NCI-H1694 (cell line): Measurements from ENCODE around the gene ALDH9A1.
"Not testable (repeated sequence)": the region's sequence is repeated elsewhere in the genome, so short reads cannot be mapped to it uniquely, and the experiment has no call there.

Experiments
- DNase-seq: peaks from one replicate; lab custom pipeline; 2025; lab: John Stamatoyannopoulos, UW

Gene ALDH9A1

DNA sequence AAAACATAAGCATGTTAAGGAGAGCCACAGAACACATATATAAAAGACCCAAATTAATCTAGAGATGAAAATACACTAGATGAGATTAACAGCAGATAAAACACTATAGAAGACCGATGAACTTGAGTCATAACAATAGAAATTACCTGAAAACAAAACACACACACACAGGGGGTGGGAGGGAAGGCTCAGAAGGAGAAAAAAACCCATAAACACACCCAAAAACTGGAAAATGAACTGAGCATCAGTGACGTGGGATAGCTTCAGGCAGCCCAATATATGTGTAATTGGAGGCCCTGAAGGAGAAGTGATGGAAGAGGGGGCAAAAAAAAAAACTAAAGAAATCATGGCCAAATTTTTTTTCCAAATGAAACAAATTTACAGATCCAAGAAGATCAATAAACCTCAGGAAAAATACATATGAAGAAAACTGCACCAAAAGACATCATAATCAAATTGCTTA lies 11.4 kb downstream of the ALDH9A1 start:
- DNase-seq, result no peak

DNA sequence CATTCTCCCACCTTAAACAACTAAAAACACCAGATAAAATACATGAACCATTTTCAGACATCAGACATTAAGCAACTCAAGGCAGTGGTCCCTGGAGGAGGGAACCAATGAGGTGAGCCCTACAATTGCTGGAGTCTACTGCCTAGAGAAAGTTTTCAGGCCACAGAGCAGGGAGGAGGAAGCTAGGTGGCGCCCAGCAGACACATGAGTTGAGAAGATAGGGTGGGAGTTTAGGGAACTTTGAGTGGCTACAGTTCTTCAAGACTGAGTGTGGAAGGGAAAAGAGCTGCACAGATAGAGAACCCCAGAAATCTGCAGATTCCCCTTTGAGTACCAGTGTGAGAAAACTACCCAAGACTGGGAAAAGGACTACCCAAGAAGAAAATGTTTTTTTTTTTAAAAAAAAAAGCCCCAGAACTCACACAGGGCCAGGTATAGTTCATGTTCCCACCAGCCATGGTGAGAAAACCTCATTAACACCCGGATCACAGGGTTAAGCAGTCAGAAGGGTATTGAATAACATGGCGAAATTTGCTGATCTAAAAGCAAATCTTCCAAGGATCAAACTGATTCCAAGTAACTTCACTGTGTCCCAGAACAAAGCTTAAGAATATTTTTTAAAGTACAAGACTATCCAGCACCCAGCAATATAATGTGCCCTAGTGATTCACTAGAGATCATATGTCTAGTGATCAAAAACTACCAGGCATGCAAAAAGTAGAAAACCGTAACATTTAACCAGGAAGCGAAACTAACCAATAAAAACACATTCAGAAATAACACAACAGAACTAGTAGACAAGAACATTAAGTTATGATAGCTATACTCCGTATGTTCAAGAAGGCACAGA lies 12.0 kb downstream of the ALDH9A1 start:
- DNase-seq, result no peak

DNA sequence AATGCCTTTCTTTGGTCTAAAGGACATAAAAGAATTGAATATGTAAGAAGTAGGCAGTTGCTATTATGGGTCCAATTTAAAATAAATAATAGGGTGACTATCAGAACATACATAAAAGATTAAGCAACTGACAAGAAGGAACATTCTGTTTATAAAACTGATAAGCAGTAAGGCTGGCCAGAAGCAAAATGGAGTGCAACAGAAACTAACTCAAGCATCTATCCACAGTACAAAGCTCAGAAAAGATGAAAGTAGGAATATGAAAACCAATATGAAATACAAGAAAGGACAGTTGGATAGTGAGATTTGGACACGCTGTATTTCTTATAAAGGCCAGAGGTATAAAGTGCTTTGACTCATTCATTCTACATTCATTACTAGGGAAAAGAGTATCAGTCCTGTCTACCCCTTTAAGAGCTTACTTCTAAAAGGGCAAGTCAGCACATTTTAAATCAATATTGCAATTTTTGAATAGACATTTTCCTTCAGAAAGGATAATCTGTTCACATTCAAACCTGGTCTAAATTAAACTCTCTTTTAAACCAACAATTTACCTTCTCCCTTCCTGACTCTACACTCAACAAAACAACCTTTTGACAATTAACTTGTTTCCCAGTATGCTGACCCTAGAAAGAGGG lies 14.4 kb downstream of the ALDH9A1 start:
- no peak for DNase-seq

DNA sequence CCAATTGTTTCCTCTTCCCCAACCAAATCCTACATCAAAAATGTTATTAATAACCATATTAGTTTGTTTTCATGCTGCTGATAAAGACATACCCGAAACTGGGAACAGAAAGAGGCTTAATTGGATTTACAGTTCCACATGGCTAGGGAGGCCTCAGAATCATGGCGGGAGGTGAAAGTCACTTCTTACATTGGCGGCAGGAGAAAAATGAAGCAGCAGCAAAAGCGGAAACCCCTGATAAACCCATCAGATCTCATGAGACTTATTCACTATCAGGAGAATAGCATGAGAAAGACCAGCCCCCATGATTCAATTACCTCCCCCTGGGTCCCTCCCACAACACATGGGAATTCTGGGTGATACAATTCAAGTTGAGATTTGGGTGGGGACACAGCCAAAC lies 17.6 kb downstream of the ALDH9A1 start:
- DNase-seq, result not testable (repeated sequence)

DNA sequence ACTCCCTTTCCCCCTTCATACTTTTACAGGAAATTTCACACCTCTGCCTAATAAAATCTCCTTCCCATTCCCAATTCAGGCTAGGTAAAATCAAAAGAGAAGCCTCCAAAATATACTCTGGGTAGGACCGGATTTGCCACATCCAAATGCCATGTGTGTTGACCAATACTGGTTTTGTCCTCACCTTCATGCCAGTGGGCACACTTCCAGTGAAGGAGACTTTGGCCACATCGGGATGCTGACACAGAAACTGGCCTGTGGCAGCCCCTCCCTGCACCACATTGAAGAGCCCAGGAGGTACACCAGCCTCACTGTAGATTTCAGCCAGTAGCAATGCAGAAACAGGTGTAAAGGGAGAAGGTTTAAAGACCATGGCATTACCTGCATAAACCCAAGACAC lies 18.1 kb downstream of the ALDH9A1 start:
- DNase-seq, result no peak

DNA sequence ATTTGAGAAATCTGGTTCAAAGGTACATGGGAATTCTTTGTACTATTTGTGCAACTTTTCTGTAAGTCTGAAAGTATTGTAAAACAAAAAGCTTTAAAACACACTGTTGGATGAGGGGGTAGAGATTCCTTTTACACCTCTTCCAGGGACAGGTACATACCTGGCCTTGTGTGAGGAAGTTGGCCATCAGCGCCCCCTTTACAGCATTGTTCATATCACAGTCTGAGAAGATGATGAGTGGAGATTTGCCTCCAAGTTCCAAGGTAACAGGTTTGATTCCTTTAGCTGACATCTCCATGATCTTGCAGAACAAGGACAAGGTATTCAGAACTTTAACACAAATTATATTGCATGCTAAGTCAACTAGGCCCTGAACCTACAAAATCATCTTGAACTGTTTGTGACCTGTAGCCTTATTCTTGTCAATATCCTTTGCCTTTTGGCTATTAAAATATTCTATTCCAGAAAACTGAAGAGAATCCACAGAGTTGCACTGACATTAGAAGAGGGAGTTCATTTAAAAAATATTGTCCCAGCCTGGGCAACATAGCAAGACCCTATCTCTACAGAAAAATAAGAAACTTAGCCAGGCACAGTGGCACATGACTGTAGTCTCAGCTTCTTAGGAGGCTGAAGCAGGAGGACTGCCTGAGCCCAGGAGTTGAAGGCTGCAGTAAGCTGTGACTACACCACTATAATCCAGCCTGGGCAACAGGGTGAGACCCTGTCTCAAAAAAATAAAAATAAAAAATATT lies 18.9 kb downstream of the ALDH9A1 start:
- no peak for DNase-seq

DNA sequence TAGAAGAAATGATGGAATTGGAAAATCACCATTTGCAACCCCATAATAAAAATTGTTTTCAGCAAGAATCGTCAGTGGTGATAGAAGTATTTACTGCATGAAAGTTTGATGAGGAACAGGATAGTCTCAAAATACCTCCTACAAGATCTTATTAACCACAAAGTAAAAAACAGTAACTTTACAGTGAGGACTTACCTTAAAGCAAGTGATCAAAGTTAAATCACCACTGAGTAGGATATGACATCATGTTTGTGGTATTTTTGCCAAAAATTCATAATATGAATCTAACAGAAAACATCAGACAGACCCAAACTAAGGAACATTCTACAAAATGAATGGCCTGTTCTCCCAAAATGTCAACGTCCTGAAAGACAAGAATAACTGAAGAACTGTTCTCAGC lies 19.9 kb downstream of the ALDH9A1 start:
- DNase-seq, result no peak

DNA sequence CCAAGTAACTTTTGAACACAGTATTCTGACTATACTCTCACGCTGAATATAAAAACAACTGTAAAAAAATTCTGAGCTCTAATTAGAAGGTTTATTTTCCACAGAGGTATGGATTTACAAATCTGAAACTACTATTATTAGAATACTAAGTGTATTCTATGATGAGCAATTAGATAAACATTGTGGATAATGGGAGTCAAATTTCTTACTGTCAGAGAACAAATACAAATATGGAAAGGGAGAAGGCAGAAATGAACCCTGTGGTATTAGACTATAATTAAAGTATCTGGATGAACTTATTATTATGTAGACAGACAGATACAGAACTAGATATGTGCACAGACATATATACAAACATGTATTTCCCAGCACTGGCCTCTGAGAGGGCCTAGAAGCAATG lies 22.6 kb downstream of the ALDH9A1 start:
- no peak for DNase-seq

DNA sequence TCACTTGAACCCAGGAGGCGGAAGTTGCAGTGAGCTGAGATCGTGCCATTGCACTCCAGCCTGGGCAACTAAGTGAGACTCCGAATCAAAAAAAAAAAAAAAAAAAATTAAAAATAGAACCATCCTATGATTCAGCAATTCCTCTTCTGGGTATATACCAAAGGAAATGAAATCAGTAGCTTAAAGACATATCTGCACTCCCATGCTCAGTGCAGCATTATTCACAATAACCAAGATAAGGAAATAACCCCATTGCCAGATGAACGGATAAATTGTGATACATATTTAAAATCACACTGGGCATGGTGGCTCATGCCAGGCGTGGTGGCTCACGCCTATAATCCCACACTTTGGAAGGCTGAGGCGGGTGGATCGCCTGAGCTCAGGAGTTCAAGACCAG lies 23.8 kb downstream of the ALDH9A1 start:
- DNase-seq, result no peak

DNA sequence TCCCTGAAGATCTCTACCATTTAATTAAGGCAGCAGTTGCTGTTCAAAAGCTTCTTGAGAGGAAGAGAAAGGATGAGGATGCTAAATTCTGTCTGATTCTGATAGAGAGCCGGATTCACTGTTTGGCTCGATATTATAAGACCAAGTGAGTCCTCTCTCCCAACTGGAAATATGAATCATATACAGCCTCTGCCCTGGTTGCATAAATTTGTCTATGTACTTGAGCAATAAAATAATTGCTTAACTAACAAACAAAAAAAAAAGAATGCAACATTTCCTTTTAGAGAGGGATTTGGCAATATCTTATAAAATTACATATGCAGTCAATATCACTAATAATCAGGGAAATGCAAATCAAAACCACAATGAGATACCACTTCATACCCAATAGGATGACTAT lies 26.8 kb downstream of the ALDH9A1 start:
- no peak for DNase-seq

DNA sequence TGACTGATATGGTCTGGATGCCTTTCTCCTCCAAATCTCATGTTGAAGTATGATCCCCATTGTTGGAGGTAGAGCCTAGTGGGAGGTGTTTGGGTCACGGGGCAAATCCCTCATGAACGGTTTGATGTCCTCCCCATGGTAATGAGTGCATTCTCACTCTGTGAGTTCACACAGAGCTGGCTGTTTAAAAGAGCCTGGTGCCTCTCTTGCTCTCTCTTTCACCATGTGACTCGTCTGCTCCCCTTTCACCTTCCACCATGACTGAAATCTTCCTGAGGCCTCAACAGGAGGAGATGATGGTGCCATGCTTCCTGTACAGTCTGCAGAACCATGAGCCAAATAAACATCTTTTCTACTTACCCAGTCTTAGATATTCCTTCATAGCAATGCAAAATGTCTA lies 30.2 kb downstream of the ALDH9A1 start:
- DNase-seq, result no peak

DNA sequence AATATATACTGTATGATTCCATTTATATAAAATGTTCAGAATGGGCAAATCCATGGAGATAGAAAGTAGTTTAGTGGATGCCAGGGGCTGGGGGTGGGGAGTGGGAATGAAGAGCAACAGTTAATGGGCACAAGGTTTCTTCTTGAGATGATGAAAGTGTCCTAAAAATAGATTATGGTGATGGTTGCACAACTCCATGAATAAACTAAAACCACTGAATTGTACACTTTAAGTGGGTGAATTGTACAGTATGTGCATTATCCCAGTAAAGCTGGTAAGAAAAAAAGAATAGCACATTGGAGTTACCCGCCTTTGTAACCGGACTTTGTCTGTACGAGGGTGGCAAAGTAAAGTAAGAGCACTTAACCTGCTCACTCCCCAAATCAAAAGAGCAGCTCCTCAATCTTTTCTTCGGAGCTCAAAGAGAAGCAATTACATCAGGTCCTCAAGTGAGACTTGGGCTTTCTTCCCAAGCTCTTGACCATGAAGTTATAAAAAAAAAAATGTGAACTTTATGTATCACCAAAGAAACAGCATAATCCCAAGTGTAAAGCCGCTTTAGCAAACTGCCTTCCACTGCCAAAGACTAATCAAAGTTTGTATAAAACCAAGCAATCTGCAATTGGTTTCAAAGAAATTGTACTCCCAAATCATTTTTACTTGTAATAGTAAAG lies 32.1 kb downstream of the ALDH9A1 start:
- DNase-seq, result no peak

DNA sequence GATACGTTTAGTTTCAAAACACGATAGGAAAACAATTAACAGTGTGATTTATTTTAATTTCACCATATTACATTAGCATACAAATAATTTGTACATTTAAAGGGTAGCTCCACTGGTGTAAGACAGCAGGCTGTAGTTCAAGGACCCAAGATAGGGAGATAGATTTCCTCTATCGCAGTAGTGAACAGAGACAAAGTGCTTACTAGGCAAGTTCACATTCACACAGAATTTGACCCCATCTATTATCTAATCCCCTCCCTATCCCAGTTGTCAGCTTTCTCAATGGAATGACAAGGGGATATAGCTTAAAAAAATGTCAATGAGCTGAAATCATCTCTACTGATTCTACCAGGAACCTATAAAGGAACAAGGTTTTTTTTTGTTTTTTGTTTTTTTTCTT lies 36.2 kb downstream of the ALDH9A1 start:
- DNase-seq, result no peak

DNA sequence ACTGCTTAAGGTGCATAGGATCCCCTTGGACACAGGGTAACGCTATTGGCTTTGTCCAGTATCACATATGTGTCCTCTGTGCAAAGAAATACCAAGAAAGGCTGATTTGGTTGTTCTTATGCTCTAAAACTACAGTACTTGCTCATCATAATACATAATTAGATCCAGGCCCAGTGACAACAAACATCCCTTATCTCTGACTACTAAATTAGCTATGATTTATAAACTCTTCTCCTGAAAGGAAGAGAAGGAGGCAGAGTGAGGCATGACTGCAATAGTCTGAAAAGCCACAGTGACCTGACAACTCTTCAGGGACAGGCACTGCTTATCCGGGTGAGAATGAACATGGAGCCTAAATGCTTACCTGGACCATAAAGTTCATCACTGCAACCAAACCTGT lies 36.7 kb downstream of the ALDH9A1 start:
- DNase-seq, result no peak

DNA sequence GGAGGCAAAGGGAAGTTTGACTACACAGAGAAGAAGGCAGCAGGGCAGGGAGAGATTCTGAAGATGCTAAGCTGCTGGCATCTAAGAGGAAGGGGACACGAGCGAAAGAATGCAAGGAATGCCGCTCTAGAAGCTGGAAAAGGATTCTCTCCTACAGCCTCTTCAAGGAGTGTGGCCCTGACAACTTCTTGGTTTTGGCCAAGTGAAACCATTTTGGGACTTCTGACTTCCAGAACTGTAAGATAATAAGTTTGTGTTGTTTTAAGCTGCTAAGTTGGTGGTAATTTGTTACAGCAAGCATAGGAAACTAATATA lies 38.8 kb downstream of the ALDH9A1 start:
- no peak for DNase-seq

DNA sequence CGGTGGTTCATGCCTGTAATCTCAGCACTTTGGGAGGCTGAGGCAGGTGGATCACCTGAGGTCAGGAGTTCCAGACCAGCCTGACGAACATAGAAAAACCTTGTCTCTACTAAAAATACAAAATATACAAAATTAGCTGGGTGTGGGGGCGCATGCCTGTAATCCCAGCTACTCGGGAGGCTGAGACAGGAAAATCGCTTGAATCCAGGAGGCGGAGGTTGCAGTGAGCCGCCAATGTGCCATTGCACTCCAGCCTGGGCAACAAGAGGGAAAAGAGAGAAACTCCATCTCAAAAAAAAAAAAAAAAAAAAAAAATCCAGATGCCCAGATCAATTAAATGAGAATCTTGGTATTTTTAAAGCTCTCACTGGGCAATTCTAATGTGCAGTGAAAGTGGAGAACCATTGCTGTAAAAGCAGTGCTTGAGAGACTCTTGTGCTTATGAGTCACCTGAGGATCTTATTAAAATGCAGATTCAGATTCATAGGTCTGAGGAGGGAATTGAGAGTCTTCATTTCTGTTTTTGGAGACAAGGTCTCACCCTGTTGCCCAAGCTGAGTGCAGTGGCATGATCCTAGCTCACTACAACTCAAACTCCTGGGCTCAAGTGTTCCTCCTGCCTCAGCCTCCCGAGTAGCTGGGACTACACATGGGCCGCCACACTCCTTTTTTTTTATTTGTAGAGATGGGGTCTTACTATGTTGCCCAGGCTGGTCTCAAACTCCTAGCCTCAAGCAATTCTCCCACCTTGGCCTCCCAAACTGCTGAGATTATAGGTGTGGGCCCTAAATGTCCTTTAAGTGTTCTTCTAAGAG lies 39.4 kb downstream of the ALDH9A1 start:
- not testable (repeated sequence) for DNase-seq

DNA sequence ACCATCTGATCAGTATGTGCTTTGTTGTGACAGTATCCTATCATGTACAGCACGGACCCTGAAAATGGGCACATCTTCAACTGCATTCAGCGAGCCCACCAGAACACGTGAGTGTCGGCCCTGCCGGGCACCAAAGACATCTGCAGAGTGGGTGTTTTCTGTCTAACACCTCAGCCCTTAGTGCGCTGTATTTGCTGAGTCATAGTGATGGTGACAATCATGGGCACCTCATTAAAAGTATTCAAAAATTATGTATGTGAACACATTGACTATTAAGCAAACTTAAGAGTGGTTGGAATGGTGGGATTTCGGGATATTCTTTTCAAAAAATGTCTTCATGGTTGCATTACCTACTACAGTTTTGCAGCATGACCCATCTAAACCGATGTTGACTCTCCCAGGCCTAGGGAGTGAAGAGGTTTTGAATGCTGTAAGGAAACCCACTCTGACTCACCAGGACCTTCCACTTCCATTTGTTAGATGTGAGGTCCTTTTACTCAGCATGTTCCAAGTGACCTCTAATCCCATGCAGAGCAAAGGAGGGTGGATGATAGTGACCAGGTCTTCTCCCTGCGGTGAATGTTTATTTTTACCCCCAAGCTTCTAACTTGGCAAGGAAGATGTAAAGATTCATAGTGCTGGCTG lies 47.3 kb downstream of the ALDH9A1 start:
- DNase-seq, result no peak

DNA sequence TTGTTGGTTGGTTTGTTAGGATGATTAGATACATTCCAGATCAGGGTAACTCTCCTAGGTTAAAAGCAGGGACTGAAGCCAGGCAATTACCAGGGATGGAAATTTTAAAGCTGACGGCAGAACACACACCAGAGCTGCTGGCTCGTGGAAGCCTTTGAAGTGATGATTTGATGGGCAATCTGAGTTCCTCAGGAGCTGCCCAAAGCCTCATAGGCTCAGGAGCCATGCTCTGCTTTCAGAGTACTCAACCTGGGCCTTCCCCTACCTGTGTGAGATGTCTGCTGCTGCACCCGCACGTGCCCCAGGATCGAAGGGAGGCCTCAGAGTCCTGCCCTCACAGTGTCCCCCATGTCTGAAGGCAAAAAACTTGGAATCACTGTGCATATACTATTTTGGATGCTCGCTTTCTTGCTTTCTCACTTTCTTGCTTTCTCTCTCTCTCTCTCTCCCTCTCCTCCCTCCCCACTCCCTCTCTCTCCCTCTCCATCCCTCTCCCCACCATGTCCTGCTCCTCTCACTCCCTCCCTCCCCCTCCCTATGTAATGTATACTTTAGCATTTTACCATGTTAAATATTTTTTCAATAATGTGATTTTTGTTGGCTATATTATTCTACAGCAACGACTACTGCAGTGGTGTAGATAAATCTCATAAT lies 49.3 kb downstream of the ALDH9A1 start:
- no peak for DNase-seq

DNA sequence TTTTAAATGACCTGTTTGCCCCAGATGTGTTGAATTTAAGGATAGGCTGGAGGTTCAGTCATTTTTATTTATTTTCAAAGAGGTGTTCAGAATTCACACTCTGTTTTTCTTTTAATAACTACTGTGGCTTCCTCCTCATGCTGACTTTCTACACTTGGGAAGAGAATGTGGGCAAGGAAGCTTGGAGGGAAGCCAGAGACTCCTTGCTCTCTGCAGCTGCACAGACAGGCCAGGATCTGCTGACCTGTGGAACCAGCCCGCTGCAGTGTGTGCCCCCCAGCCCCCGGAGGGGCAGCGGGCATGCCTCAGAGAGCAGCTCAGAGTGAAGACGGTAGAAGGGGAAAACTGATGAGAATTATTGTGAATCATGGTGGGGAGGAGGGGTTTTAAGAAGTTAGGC lies 50.4 kb downstream of the ALDH9A1 start:
- no peak for DNase-seq

DNA sequence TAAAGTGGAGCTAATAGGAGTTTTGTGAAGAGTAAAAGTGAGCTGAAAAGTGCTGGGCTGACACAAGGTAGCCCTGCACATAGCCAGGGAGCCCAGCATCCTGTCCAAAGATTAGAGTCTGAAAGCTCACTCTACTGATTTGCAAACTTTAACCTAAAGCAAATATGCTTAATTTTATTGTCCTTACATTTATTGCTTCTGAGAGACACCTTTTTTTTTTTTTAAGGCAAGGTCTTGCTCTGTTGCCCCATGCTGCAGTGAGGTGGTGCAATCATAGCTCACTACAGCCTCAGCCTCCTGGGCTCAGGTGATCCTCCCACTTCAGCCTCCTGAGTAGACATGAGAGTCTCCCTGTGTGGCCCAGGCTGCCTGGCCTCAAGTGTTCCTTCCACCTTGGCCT lies 50.8 kb downstream of the ALDH9A1 start:
- DNase-seq, result no peak
